Measurements from ENCODE around the gene CTH. TPM values are rescaled to one million over a fixed set of nuclear protein-coding genes. Genes with fewer than 3 reads are reported as not detected.

CTH gene
- total RNA-seq, 4 donors from 2014 or later = 4.9 to 9.7 (median 6.2) TPM

DNA sequence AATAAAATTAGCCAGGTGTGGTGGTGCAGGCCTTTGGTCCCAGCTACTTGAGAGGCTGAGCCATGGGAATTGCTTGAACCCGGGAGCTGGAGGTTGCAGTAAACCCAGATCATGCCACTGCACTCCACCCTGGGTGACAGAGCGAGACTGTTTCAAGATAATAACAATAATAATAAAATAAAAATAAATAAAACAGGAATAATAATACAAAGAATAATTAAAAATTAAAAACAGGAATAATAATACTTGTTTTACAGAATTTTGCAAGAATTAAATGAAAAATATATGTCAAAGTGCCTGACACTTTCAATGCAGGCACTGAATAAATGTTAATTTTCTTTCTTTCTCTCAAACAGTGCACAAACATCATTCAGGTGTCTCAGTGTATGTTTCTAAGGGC, 26.5 kb upstream of the CTH start:
- TF ChIP-seq, protein P1, sequence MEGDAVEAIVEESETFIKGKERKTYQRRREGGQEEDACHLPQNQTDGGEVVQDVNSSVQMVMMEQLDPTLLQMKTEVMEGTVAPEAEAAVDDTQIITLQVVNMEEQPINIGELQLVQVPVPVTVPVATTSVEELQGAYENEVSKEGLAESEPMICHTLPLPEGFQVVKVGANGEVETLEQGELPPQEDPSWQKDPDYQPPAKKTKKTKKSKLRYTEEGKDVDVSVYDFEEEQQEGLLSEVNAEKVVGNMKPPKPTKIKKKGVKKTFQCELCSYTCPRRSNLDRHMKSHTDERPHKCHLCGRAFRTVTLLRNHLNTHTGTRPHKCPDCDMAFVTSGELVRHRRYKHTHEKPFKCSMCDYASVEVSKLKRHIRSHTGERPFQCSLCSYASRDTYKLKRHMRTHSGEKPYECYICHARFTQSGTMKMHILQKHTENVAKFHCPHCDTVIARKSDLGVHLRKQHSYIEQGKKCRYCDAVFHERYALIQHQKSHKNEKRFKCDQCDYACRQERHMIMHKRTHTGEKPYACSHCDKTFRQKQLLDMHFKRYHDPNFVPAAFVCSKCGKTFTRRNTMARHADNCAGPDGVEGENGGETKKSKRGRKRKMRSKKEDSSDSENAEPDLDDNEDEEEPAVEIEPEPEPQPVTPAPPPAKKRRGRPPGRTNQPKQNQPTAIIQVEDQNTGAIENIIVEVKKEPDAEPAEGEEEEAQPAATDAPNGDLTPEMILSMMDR (IDR thresholded peaks at IDR 0.05; ENCODE audit: low read depth) = no peak

DNA sequence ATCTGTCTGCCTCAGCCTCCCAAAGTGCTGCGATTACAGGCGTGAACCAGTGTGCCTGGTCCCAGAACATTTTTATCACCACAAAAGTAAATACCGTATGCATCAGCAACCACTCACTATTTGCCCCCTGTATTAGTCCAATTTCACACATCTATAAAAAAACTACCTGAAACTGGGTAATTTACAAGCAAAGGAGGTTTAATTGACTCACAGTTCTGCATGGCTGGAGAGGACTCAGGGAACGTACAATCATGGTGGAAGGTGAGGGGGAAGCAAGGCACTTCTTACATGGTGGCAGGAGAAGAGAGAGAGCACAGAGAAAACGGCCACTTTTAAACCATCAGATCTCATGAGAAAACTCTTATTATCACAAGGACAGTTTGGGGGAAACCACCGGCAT, 25.6 kb upstream of the CTH start:
- TF ChIP-seq, protein P1 (IDR thresholded peaks at IDR 0.05; ENCODE audit: low read depth) = no peak

DNA sequence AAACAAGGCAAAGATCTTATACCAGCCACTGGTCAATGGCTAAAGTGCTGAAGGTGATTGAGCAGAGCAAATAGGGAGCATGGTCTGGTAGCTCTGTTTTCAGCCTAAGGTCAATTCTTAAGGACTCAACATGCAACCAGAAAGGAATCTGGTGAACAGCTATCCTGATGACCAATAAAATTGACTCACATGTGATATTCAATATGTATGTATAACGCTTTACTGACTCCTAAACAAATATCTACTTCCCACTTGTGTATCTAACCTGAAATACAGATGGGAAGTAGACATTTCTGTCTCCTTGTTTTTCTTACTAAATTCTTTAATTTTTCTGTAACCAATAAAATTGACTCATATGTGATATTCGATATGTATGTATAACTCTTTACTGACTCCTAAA, 24.9 kb upstream of the CTH start:
- TF ChIP-seq, protein P1 (IDR thresholded peaks at IDR 0.05; ENCODE audit: low read depth) = no peak

DNA sequence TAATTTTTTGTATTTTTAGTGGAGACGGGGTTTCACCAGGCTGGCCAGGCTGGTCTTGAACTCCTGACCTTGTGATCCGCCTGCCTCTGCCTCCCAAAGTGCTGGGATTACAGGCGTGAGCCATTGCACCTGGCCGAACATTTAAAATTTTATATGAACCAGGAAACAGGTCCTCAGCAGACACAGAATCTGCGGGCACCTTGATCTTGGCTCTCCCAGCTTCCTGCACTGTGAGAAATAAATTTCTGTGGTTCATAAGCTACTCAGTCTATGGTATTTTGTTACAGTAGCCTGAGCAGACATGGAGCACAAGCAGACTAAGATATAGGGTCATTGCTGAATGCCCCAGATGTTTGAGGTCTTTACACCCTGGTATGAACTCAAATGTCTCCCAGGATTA, 23.6 kb upstream of the CTH start:
- TF ChIP-seq, protein P1 (IDR thresholded peaks at IDR 0.05; ENCODE audit: low read depth) = no peak

DNA sequence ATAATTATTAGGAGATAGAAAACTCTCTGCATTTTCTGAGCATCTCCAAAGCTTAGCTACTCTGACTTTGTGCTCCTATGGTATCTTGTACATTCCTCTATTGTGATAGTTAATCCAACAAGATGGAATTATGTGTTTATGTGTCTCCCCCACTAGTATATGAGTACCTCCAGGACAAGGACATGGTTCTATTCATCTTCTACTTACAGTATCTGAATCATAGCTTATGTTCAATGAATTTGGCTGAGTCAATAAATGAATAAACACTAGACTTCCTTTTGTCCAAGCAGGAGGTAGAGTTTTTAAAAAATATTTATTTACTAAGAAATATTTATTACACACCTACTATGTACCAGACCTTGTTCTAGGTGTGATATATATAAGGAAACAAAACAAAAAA, 18.4 kb upstream of the CTH start:
- TF ChIP-seq, protein P1 (IDR thresholded peaks at IDR 0.05; ENCODE audit: low read depth) = no peak

DNA sequence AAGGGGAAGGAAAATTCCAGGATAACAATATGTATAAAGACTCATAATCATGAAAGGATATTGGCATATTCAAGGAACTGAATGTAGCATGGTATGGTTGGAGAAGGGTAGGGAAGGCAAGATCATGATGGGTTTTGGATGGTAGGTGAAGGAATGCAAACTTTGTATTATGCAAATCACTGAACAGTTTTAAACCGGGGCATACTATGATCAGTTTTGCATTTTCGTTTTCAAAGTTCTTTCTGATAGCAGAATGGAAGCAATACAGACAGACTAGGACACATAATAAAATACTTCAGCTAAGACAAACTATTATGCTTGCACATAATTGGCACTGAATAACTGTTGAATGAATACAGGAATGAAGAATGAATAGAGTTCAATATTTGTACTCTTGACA, 14.5 kb upstream of the CTH start:
- TF ChIP-seq, protein P1 (IDR thresholded peaks at IDR 0.05; ENCODE audit: low read depth) = no peak

DNA sequence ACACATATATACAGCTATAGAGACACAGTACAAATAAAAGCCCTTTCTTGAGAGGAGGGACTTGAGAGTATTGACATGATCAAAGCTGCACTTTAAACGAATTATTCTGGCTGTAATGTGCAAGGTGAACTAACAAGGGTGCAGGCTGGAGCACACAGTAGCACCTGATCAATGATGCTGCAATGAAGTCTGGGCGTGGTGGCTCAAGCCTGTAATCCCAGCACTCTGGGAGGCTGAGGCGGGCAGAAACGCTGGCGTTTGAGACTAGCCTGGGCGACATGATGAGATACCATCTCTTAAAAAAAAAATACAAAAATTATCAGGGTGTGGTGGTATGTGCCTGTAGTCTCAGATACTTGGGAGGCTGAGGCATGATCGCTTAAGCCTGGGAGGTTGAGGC, 14.1 kb upstream of the CTH start:
- TF ChIP-seq, protein P1 (IDR thresholded peaks at IDR 0.05; ENCODE audit: low read depth) = no peak

Data from subcutaneous adipose tissue (tissue), 4 donors.